ENCODE measurements around the gene AQP2. TPM values are rescaled to one million over a fixed set of nuclear protein-coding genes. Genes with fewer than 3 reads are reported as not detected.

Gene AQP2
- total and polyA plus RNA-seq, 2 of the 13 experiments (the other 11 are each of a cell fraction or from before 2014, with no cell fraction given), result not detected

- TF ChIP-seq TFE3 (CRISPR knock-in tag; IDR thresholded peaks at IDR 0.05), result no peak
- TF ChIP-seq ZNF775 (CRISPR knock-in tag; IDR thresholded peaks at IDR 0.05; ENCODE audit: borderline replicate concordance), result no peak
- TF ChIP-seq ZNF772 (CRISPR knock-in tag; IDR thresholded peaks at IDR 0.05), result no peak
- no peak for TF ChIP-seq SMAD9 (CRISPR knock-in tag; IDR thresholded peaks at IDR 0.05)
- TF ChIP-seq ZNF3 (CRISPR knock-in tag; IDR thresholded peaks at IDR 0.05), result peak; percentile 94
- peak; percentile 47; the same call in 1 of the 2 replicates for TF ChIP-seq HNF4G (IDR thresholded peaks at IDR 0.05; ENCODE audit: borderline replicate concordance, low read depth, low read length)
- no peak for TF ChIP-seq HNF4G (CRISPR knock-in tag; IDR thresholded peaks at IDR 0.05; ENCODE audit: borderline replicate concordance, low read depth)
- TF ChIP-seq ARNTL (CRISPR knock-in tag; IDR thresholded peaks at IDR 0.05), result no peak
These were observed 6.5 kb upstream of the AQP2 start (continued) for GRCh38 chr12:49944046-49944445.

GRCh38 chr12:49944718-49945117 is 5.8 kb upstream of the AQP2 start:
- no peaks in the 10 kb centered on the region for H3K79me2 ChIP-seq (ENCODE audit: insufficient read depth, low read length)
- FAIRE-seq (no peak), DNase-seq (ENCODE audit: low spot score) (no peak), ATAC-seq (no peak)
- peaks cover 4 to 9% of the 10 kb centered on the region in 2 experiments; a peak in 3 of 5 replicates for H3K27me3 ChIP-seq (ENCODE audit: control insufficient read depth in 1 of 2, insufficient read depth in 2 of 2, low read length in 2 of 2)
- no peak overlapping the region for H3K9ac ChIP-seq (ENCODE audit: insufficient read depth, low read depth, low read length)
- H3K27ac ChIP-seq (ENCODE audit: extremely low read length, insufficient read depth, low read length), result no peak overlapping the region
- intact Hi-C loops (cut with micrococcal nuclease; ENCODE audit: unreplicated experiment), result loop anchor here (10.0 kb wide), 1 partner anchor 80 kb away; no protein-coding TSS in a partner anchor
- no peak overlapping the region for H3K4me2 ChIP-seq (ENCODE audit: low read depth, low read length)
- H3K36me3 ChIP-seq (replicated peaks in 1 of 2; ENCODE audit: control insufficient read depth in 1 of 2, insufficient read depth in 2 of 2, low read length in 2 of 2), result no peaks in the 10 kb centered on the region
- H3K4me3 ChIP-seq (replicated peaks in 1 of 3; ENCODE audit: insufficient read depth in 1 of 3, low read depth in 2 of 3, low read length in 3 of 3), result no peak overlapping the region
- 0% methylated on average over 1 of the region's 3 CpGs for WGBS (ENCODE audit: low lambda C conversion rate)
- peaks cover 25% of the 10 kb centered on the region for H3K4me1 ChIP-seq (ENCODE audit: insufficient read depth, low read length)
- TF ChIP-seq MAZ (IDR thresholded peaks at IDR 0.05; ENCODE audit: borderline replicate concordance, low read depth, low read length) (no peak), MAZ (CRISPR knock-in tag; IDR thresholded peaks at IDR 0.05; ENCODE audit: low read depth) (no peak), ZNF720 (CRISPR knock-in tag; IDR thresholded peaks at IDR 0.05) (no peak), NR2C2 (CRISPR knock-in tag; IDR thresholded peaks at IDR 0.05; ENCODE audit: borderline replicate concordance) (no peak), TAF1 (CRISPR knock-in tag; IDR thresholded peaks at IDR 0.05) (no peak), ZNF788 (CRISPR knock-in tag; IDR thresholded peaks at IDR 0.05; ENCODE audit: borderline replicate concordance) (no peak)
- no peak overlapping the region for H2AFZ ChIP-seq (ENCODE audit: low read length)
- ChIA-PET CTCF (ENCODE audit: low intra/inter-chr PET ratio, low total read pairs) (interaction anchor here (1.3 to 1.7 kb wide), 3 partner anchors 22 to 112 kb away, joined by 3 to 4 read pairs (median 4); no protein-coding TSS in a partner anchor), POLR2A (no interaction called here)
- in situ Hi-C loops (cut with HindIII; ENCODE audit: extremely low pct_ligation_motif_present, low pct_unique_long_range_greater_than_20kb), result loop anchor here (5.0 kb wide), 1 partner anchor 77 kb away; no protein-coding TSS in a partner anchor
- H3K9me3 ChIP-seq (ENCODE audit: low read length), result no peaks in the 10 kb centered on the region
- no peaks in the 10 kb centered on the region for H4K20me1 ChIP-seq (ENCODE audit: insufficient read depth, low read length)
- no TSS peak for BruUV-seq (replicated peaks)

All from HepG2 (cell line).